ENCODE results near the gene P3H4. TPM values are rescaled to one million over a fixed set of nuclear protein-coding genes. Genes with fewer than 3 reads are reported as not detected.
A peak's percentile ranks its signal among the peaks of the same experiment; 100 is the strongest.

Gene P3H4
- total RNA-seq, 1 donor = 59.7 TPM

GRCh38 chr17:41796121-41796895, 15.4 kb downstream of the P3H4 start:
- H3K9me3 ChIP-seq (ENCODE audit: low read depth, low read length) = no peaks in the 10 kb centered on the region
- TF ChIP-seq, protein P1, sequence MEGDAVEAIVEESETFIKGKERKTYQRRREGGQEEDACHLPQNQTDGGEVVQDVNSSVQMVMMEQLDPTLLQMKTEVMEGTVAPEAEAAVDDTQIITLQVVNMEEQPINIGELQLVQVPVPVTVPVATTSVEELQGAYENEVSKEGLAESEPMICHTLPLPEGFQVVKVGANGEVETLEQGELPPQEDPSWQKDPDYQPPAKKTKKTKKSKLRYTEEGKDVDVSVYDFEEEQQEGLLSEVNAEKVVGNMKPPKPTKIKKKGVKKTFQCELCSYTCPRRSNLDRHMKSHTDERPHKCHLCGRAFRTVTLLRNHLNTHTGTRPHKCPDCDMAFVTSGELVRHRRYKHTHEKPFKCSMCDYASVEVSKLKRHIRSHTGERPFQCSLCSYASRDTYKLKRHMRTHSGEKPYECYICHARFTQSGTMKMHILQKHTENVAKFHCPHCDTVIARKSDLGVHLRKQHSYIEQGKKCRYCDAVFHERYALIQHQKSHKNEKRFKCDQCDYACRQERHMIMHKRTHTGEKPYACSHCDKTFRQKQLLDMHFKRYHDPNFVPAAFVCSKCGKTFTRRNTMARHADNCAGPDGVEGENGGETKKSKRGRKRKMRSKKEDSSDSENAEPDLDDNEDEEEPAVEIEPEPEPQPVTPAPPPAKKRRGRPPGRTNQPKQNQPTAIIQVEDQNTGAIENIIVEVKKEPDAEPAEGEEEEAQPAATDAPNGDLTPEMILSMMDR (IDR thresholded peaks at IDR 0.05; ENCODE audit: extremely low read depth, low read depth, low read length) = no peak
- peak; percentile 22 for DNase-seq (ENCODE audit: insufficient read length, low spot score, missing footprints)
- peaks cover 12% of the 10 kb centered on the region for H3K4me1 ChIP-seq (ENCODE audit: insufficient read depth, low read length)
- H3K27ac ChIP-seq (ENCODE audit: low read depth, low read length) = no peak overlapping the region
- H3K4me2 ChIP-seq (ENCODE audit: insufficient read depth, low read length) = no peak overlapping the region
- H3K27me3 ChIP-seq (ENCODE audit: insufficient read depth, low read length) = no peaks in the 10 kb centered on the region
- no peak overlapping the region for H2AFZ ChIP-seq (ENCODE audit: low read length)
- H3K4me3 ChIP-seq (ENCODE audit: insufficient read depth, low read length) = no peak overlapping the region
- no peaks in the 10 kb centered on the region for H3K36me3 ChIP-seq (ENCODE audit: insufficient read depth, low read length)
- no peaks in the 10 kb centered on the region for H4K20me1 ChIP-seq (ENCODE audit: insufficient read depth, low read length)
- H3K79me2 ChIP-seq (ENCODE audit: insufficient read depth, low read length) = no peaks in the 10 kb centered on the region

DNA sequence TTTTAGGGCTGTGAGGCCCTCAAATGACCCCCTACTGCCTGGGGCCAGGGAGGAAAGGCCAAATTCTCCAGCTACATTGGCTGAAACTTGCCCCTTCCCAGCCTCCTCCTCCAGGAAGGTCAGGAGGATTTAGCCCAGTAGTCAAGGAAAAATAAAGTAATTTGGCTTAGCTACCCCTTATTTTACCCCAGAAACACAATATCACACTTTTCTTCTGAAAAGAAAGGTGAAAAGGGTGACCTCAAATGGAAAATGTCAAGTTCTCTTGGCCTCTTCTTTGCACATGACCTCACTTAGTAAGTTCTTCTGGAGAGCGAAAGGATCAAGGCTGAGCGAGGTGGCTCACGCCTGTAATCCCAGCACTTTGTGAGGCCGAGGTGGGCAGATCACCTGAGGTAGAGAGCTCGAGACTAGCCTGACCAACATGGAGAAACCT, 17.2 kb downstream of the P3H4 start:
- no peak for DNase-seq (ENCODE audit: insufficient read length, low spot score, missing footprints)
- Histone ChIP-seq H3K4me3 (ENCODE audit: insufficient read depth, low read length) (no peak overlapping the region), H2AFZ (ENCODE audit: low read length) (no peak overlapping the region), H3K9me3 (ENCODE audit: low read depth, low read length) (no peaks in the 10 kb centered on the region), H3K79me2 (ENCODE audit: insufficient read depth, low read length) (no peaks in the 10 kb centered on the region), H3K4me2 (ENCODE audit: insufficient read depth, low read length) (no peak overlapping the region), H3K4me1 (ENCODE audit: insufficient read depth, low read length) (peaks cover 10% of the 10 kb centered on the region), H4K20me1 (ENCODE audit: insufficient read depth, low read length) (no peaks in the 10 kb centered on the region), H3K36me3 (ENCODE audit: insufficient read depth, low read length) (no peaks in the 10 kb centered on the region), H3K27ac (ENCODE audit: low read depth, low read length) (no peak overlapping the region), H3K27me3 (ENCODE audit: insufficient read depth, low read length) (peaks cover 3% of the 10 kb centered on the region)
- TF ChIP-seq, protein P1 (IDR thresholded peaks at IDR 0.05; ENCODE audit: extremely low read depth, low read depth, low read length) = no peak

DNA sequence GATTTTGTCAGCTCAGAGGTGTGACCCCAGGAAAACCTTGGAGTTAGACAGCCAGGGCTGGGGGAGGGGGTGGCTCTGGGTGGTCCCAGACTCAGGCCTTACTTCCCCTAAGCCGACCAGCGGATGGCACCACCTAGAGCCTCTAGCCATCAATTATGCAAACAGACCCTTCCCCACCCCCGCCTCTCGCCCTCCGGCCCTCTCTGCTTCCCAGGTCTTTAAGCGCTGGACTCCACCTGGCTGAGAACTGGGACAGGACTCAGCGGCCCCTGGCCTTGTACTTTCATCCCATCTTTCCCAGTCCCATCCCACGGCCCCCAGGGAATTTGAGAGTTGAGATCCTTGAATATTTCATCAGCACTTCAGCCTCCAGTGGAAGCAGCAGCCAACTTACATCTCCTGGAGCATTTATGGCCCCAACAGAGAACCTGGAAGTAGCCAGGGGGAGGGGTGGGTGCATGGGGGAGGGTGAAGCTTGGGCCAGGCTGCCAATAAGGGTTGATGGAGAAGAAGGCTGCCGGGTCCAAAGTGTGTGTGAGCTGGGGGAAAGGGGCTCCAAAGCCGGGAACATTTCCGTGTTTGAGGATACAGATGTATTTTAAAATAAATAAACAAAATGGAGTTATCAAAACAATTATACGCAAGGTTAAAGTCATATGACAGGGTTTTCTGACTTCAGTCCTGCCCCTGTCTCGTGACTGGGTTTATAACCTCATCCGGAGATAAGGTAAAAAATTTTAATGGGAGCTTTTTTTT, 17.8 kb downstream of the P3H4 start:
- DNase-seq (ENCODE audit: insufficient read length, low spot score, missing footprints) = peak; percentile 64
- Histone ChIP-seq H3K27ac (ENCODE audit: low read depth, low read length) (no peak overlapping the region), H3K4me2 (ENCODE audit: insufficient read depth, low read length) (no peak overlapping the region), H3K4me1 (ENCODE audit: insufficient read depth, low read length) (peaks cover 10% of the 10 kb centered on the region), H3K79me2 (ENCODE audit: insufficient read depth, low read length) (no peaks in the 10 kb centered on the region), H3K27me3 (ENCODE audit: insufficient read depth, low read length) (peaks cover 3% of the 10 kb centered on the region), H3K4me3 (ENCODE audit: insufficient read depth, low read length) (no peak overlapping the region), H3K36me3 (ENCODE audit: insufficient read depth, low read length) (no peaks in the 10 kb centered on the region), H2AFZ (ENCODE audit: low read length) (no peak overlapping the region), H4K20me1 (ENCODE audit: insufficient read depth, low read length) (no peaks in the 10 kb centered on the region), H3K9me3 (ENCODE audit: low read depth, low read length) (no peaks in the 10 kb centered on the region)
- TF ChIP-seq, protein P1 (IDR thresholded peaks at IDR 0.05; ENCODE audit: extremely low read depth, low read depth, low read length) = no peak
